ENCODE results near the gene NAE1.

Gene NAE1

GRCh38 chr16:66858740-66859396 lies 28.1 kb upstream of the NAE1 start:
- H3K9me3 ChIP-seq (ENCODE audit: low read length), result no peaks in the 10 kb centered on the region
- peaks cover 7% of the 10 kb centered on the region for H3K4me1 ChIP-seq (ENCODE audit: insufficient read depth, low read length)
- H2AFZ ChIP-seq (ENCODE audit: low read depth, low read length), result no peak overlapping the region
- no peaks in the 10 kb centered on the region for H3K36me3 ChIP-seq (ENCODE audit: insufficient read depth, low read length)
- no peak overlapping the region for H3K4me3 ChIP-seq (ENCODE audit: low read length)
- H3K27me3 ChIP-seq (ENCODE audit: insufficient read depth, low read length), result peaks cover 14% of the 10 kb centered on the region

DNA sequence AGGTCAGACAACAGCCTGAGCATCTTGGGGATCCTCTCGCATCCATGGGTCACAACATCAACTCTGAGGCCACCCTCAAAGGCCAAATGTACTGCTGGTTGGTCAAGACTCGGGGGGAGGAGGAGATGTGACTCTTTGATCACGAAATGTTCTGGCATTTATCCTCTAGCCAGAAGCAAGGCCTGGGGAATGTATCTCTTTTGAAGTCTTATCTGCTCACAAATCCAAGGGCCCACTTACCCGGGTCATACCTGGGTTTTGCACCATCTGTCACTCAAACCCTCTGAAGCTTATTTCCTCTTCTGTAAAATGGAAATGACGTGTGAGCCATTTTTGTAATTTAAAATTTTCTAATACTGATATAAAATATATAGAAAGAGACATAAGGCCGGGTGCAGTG lies 26.7 kb upstream of the NAE1 start:
- no peak overlapping the region for H3K4me3 ChIP-seq (ENCODE audit: low read length)
- H3K27me3 ChIP-seq (ENCODE audit: insufficient read depth, low read length), result peaks cover 23% of the 10 kb centered on the region
- peaks cover 7% of the 10 kb centered on the region for H3K4me1 ChIP-seq (ENCODE audit: insufficient read depth, low read length)
- no peaks in the 10 kb centered on the region for H3K36me3 ChIP-seq (ENCODE audit: insufficient read depth, low read length)
- H2AFZ ChIP-seq (ENCODE audit: low read depth, low read length), result no peak overlapping the region
- H3K9me3 ChIP-seq (ENCODE audit: low read length), result no peaks in the 10 kb centered on the region

GRCh38 chr16:66856801-66857200 lies 26.0 kb upstream of the NAE1 start:
- H2AFZ ChIP-seq (ENCODE audit: low read depth, low read length), result no peak overlapping the region
- no peaks in the 10 kb centered on the region for H3K9me3 ChIP-seq (ENCODE audit: low read length)
- H3K36me3 ChIP-seq (ENCODE audit: insufficient read depth, low read length), result no peaks in the 10 kb centered on the region
- H3K27me3 ChIP-seq (ENCODE audit: insufficient read depth, low read length), result peaks cover 25% of the 10 kb centered on the region
- H3K4me1 ChIP-seq (ENCODE audit: insufficient read depth, low read length), result peaks cover 3% of the 10 kb centered on the region
- H3K4me3 ChIP-seq (ENCODE audit: low read length), result no peak overlapping the region

- Histone ChIP-seq H3K4me3 (ENCODE audit: low read length) (no peak overlapping the region), H3K9me3 (ENCODE audit: low read length) (no peaks in the 10 kb centered on the region), H2AFZ (ENCODE audit: low read depth, low read length) (no peak overlapping the region), H3K36me3 (ENCODE audit: insufficient read depth, low read length) (no peaks in the 10 kb centered on the region), H3K27me3 (ENCODE audit: insufficient read depth, low read length) (peaks cover 30% of the 10 kb centered on the region), H3K4me1 (ENCODE audit: insufficient read depth, low read length) (no peaks in the 10 kb centered on the region)
Observed at GRCh38 chr16:66856184-66856730, 25.5 kb upstream of the NAE1 start.

- Histone ChIP-seq H3K9me3 (ENCODE audit: low read length) (no peaks in the 10 kb centered on the region), H3K36me3 (ENCODE audit: insufficient read depth, low read length) (no peaks in the 10 kb centered on the region), H2AFZ (ENCODE audit: low read depth, low read length) (no peak overlapping the region), H3K4me3 (ENCODE audit: low read length) (no peak overlapping the region), H3K27me3 (ENCODE audit: insufficient read depth, low read length) (peaks cover 40% of the 10 kb centered on the region), H3K4me1 (ENCODE audit: insufficient read depth, low read length) (no peaks in the 10 kb centered on the region)
Observed at GRCh38 chr16:66853261-66854139, 22.7 kb upstream of the NAE1 start.

DNA sequence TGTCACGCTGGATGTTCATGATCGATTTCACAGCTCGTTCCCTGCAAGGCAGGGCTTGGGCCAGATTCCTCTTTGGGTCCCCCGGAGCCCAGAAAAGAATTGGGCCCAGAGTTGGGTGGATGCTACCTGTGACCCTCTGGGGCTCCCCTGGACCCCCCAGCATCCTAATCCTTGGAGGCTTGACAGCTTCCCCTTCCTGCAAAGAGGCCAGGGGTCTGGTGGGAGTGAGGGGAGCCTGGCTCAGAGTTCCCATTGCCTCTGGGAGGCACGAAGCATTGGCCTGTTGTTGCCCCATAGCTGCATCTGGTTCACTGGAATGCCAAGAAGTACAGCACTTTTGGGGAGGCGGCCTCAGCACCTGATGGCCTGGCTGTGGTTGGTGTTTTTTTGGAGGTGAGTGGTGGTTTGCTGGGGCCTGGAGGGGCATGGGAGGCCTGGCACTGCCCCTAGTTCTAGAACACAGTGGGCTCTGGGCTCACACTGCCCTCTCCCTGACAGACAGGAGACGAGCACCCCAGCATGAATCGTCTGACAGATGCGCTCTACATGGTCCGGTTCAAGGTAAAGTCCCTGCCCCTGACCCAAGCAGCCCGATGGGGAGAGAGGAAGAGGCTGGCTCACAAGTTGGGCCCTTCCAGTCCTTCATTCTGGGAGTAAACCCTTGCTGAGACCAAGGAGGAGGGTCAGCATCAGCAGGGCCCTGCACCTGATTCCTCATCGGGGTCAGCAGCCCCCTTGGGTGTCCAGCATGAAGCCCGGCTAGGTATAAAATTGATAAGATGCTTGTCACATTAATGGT lies 20.6 kb upstream of the NAE1 start:
- Histone ChIP-seq H2AFZ (ENCODE audit: low read depth, low read length) (no peak overlapping the region), H3K27me3 (ENCODE audit: insufficient read depth, low read length) (peaks cover 55% of the 10 kb centered on the region), H3K4me3 (ENCODE audit: low read length) (no peak overlapping the region), H3K4me1 (ENCODE audit: insufficient read depth, low read length) (no peaks in the 10 kb centered on the region), H3K36me3 (ENCODE audit: insufficient read depth, low read length) (no peaks in the 10 kb centered on the region), H3K9me3 (ENCODE audit: low read length) (no peaks in the 10 kb centered on the region)

GRCh38 chr16:66850115-66850815 lies 19.5 kb upstream of the NAE1 start:
- Histone ChIP-seq H3K4me1 (ENCODE audit: insufficient read depth, low read length) (no peaks in the 10 kb centered on the region), H2AFZ (ENCODE audit: low read depth, low read length) (no peak overlapping the region), H3K36me3 (ENCODE audit: insufficient read depth, low read length) (no peaks in the 10 kb centered on the region), H3K4me3 (ENCODE audit: low read length) (no peak overlapping the region), H3K27me3 (ENCODE audit: insufficient read depth, low read length) (peaks cover 66% of the 10 kb centered on the region), H3K9me3 (ENCODE audit: low read length) (no peaks in the 10 kb centered on the region)

DNA sequence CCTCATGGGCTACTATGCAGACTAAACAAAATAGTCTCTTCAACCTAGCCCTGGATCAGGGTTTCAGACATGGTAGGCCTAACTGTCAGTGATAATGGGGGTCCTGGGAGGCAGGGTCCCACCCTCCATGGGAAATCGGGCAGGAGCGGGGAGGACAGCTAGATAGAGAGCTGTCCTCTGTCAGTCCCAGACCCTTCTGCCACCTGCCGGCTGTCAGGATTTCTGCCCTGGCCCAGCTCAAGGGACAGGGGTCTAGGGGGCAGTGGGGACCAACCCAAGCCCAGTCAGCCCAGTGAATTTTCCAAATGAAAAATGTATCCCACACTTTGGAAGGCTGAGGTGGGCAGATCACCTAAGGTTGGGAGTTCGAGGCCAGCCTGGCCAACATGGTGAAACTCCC lies 18.8 kb upstream of the NAE1 start:
- Histone ChIP-seq H3K4me1 (ENCODE audit: insufficient read depth, low read length) (peaks cover 5% of the 10 kb centered on the region), H2AFZ (ENCODE audit: low read depth, low read length) (no peak overlapping the region), H3K9me3 (ENCODE audit: low read length) (no peaks in the 10 kb centered on the region), H3K4me3 (ENCODE audit: low read length) (no peak overlapping the region), H3K36me3 (ENCODE audit: insufficient read depth, low read length) (no peaks in the 10 kb centered on the region), H3K27me3 (ENCODE audit: insufficient read depth, low read length) (peaks cover 70% of the 10 kb centered on the region)

- Histone ChIP-seq H3K36me3 (ENCODE audit: insufficient read depth, low read length) (no peaks in the 10 kb centered on the region), H3K4me1 (ENCODE audit: insufficient read depth, low read length) (peaks cover 9% of the 10 kb centered on the region), H3K4me3 (ENCODE audit: low read length) (no peak overlapping the region), H3K27me3 (ENCODE audit: insufficient read depth, low read length) (peaks cover 72% of the 10 kb centered on the region), H2AFZ (ENCODE audit: low read depth, low read length) (no peak overlapping the region), H3K9me3 (ENCODE audit: low read length) (no peaks in the 10 kb centered on the region)
Observed at GRCh38 chr16:66849021-66849420, 18.2 kb upstream of the NAE1 start.

- Histone ChIP-seq H3K4me1 (ENCODE audit: insufficient read depth, low read length) (peaks cover 9% of the 10 kb centered on the region), H3K36me3 (ENCODE audit: insufficient read depth, low read length) (no peaks in the 10 kb centered on the region), H2AFZ (ENCODE audit: low read depth, low read length) (no peak overlapping the region), H3K4me3 (ENCODE audit: low read length) (no peak overlapping the region), H3K9me3 (ENCODE audit: low read length) (no peaks in the 10 kb centered on the region), H3K27me3 (ENCODE audit: insufficient read depth, low read length) (peaks cover 74% of the 10 kb centered on the region)
Observed at GRCh38 chr16:66848172-66848571, 17.4 kb upstream of the NAE1 start.

GRCh38 chr16:66847533-66848067 lies 16.8 kb upstream of the NAE1 start:
- H2AFZ ChIP-seq (ENCODE audit: low read depth, low read length), result no peak overlapping the region
- H3K36me3 ChIP-seq (ENCODE audit: insufficient read depth, low read length), result no peaks in the 10 kb centered on the region
- H3K27me3 ChIP-seq (ENCODE audit: insufficient read depth, low read length), result peaks cover 76% of the 10 kb centered on the region
- H3K4me3 ChIP-seq (ENCODE audit: low read length), result no peak overlapping the region
- no peaks in the 10 kb centered on the region for H3K9me3 ChIP-seq (ENCODE audit: low read length)
- peaks cover 9% of the 10 kb centered on the region for H3K4me1 ChIP-seq (ENCODE audit: insufficient read depth, low read length)

- H3K4me3 ChIP-seq (ENCODE audit: low read length), result no peak overlapping the region
- H3K27me3 ChIP-seq (ENCODE audit: insufficient read depth, low read length), result peaks cover 82% of the 10 kb centered on the region
- H3K36me3 ChIP-seq (ENCODE audit: insufficient read depth, low read length), result no peaks in the 10 kb centered on the region
- no peaks in the 10 kb centered on the region for H3K9me3 ChIP-seq (ENCODE audit: low read length)
- H2AFZ ChIP-seq (ENCODE audit: low read depth, low read length), result no peak overlapping the region
- peaks cover 9% of the 10 kb centered on the region for H3K4me1 ChIP-seq (ENCODE audit: insufficient read depth, low read length)
Observed at GRCh38 chr16:66846831-66847230, 16.1 kb upstream of the NAE1 start.

Measured in neuron (in vitro differentiated cells).